Measurements from ENCODE around the gene STX1B. TPM values are rescaled to one million over a fixed set of nuclear protein-coding genes. Genes with fewer than 3 reads are reported as not detected.

The STX1B gene
- total RNA-seq, 1 experiment from 2014 or later: 1.3 TPM

- no TSS peak for BruUV-seq (replicated peaks)
- H3K36me3 Mint-ChIP-seq (ENCODE audit: insufficient read depth, unreplicated experiment): peaks cover 66% of the 10 kb centered on the region
- no peaks in the 10 kb centered on the region for H3K27me3 Mint-ChIP-seq (ENCODE audit: unreplicated experiment)
- intact Hi-C loops (cut with micrococcal nuclease; ENCODE audit: unreplicated experiment): loop anchor here (10.0 kb wide), 2 partner anchors 315 to 405 kb away; no protein-coding TSS in a partner anchor
- no peak overlapping the region for H3K27ac Mint-ChIP-seq (ENCODE audit: unreplicated experiment)
- CTCF ChIA-PET: no interaction called here
- DNase-seq: no peak
- H3K9me3 Mint-ChIP-seq (ENCODE audit: low read depth, unreplicated experiment): no peaks in the 10 kb centered on the region
- H3K4me3 Mint-ChIP-seq (ENCODE audit: low read depth, unreplicated experiment): no peak overlapping the region
- H3K4me1 Mint-ChIP-seq (ENCODE audit: low read depth, unreplicated experiment): no peaks in the 10 kb centered on the region
- TF ChIP-seq CTCF (IDR thresholded peaks at IDR 0.05; ENCODE audit: unreplicated experiment): no peak
Measured at GRCh38 chr16:30979170-30980022, 31.0 kb downstream of the STX1B start.

GRCh38 chr16:30977502-30977901, 32.9 kb downstream of the STX1B start:
- no peak overlapping the region for H3K4me3 Mint-ChIP-seq (ENCODE audit: low read depth, unreplicated experiment)
- intact Hi-C loops (cut with micrococcal nuclease; ENCODE audit: unreplicated experiment): no loop called here
- no peak for DNase-seq
- no peak for TF ChIP-seq CTCF (IDR thresholded peaks at IDR 0.05; ENCODE audit: unreplicated experiment)
- peaks cover 74% of the 10 kb centered on the region for H3K36me3 Mint-ChIP-seq (ENCODE audit: insufficient read depth, unreplicated experiment)
- CTCF ChIA-PET: no interaction called here
- no peaks in the 10 kb centered on the region for H3K27me3 Mint-ChIP-seq (ENCODE audit: unreplicated experiment)
- no peak overlapping the region for H3K27ac Mint-ChIP-seq (ENCODE audit: unreplicated experiment)
- no TSS peak for BruUV-seq (replicated peaks)
- no peaks in the 10 kb centered on the region for H3K4me1 Mint-ChIP-seq (ENCODE audit: low read depth, unreplicated experiment)
- H3K9me3 Mint-ChIP-seq (ENCODE audit: low read depth, unreplicated experiment): no peaks in the 10 kb centered on the region

- H3K4me3 Mint-ChIP-seq (ENCODE audit: low read depth, unreplicated experiment): no peak overlapping the region
- intact Hi-C loops (cut with micrococcal nuclease; ENCODE audit: unreplicated experiment): no loop called here
Measured at GRCh38 chr16:30976486-30976885, 34.0 kb downstream of the STX1B start.

GRCh38 chr16:30974348-30974747, 36.1 kb downstream of the STX1B start:
- no peak for DNase-seq
- TF ChIP-seq CTCF (IDR thresholded peaks at IDR 0.05; ENCODE audit: unreplicated experiment): no peak
- Mint-ChIP-seq H3K27me3 (ENCODE audit: unreplicated experiment) (no peaks in the 10 kb centered on the region), H3K9me3 (ENCODE audit: low read depth, unreplicated experiment) (no peaks in the 10 kb centered on the region), H3K4me1 (ENCODE audit: low read depth, unreplicated experiment) (no peaks in the 10 kb centered on the region), H3K36me3 (ENCODE audit: insufficient read depth, unreplicated experiment) (peaks cover 71% of the 10 kb centered on the region), H3K27ac (ENCODE audit: unreplicated experiment) (no peak overlapping the region), H3K4me3 (ENCODE audit: low read depth, unreplicated experiment) (no peak overlapping the region)
- CTCF ChIA-PET: no interaction called here
- intact Hi-C loops (cut with micrococcal nuclease; ENCODE audit: unreplicated experiment): no loop called here
- no TSS peak for BruUV-seq (replicated peaks)

More at GRCh38 chr16:30976486-30976885, 34.0 kb downstream of the STX1B start:
- TF ChIP-seq CTCF (IDR thresholded peaks at IDR 0.05; ENCODE audit: unreplicated experiment): no peak
- Mint-ChIP-seq H3K27ac (ENCODE audit: unreplicated experiment) (peak overlapping the region; percentile 37), H3K4me1 (ENCODE audit: low read depth, unreplicated experiment) (no peaks in the 10 kb centered on the region), H3K9me3 (ENCODE audit: low read depth, unreplicated experiment) (no peaks in the 10 kb centered on the region), H3K36me3 (ENCODE audit: insufficient read depth, unreplicated experiment) (peaks cover 74% of the 10 kb centered on the region), H3K27me3 (ENCODE audit: unreplicated experiment) (no peaks in the 10 kb centered on the region)
- CTCF ChIA-PET: no interaction called here
- BruUV-seq (replicated peaks): no TSS peak
- no peak for DNase-seq
